HG03135 (cell line): ENCODE results near the gene FGD3.

ENCODE experiments used
- ATAC-seq: cut with Tn5 transposase; IDR thresholded peaks from one replicate; pipeline ENCODE4 v1.9.1; 2021; ENCODE audit warnings: mild to moderate bottlenecking, moderate library complexity; ENCODE audit not compliant: unreplicated experiment

The FGD3 gene

GRCh38 chr9:93051680-93052089 lies 104.4 kb downstream of the FGD3 start:
- ATAC-seq = no peak

- ATAC-seq = no peak
Measured at GRCh38 chr9:93052791-93053540, 105.6 kb downstream of the FGD3 start.

- ATAC-seq = no peak
Measured at GRCh38 chr9:93053781-93054331, 106.5 kb downstream of the FGD3 start.

GRCh38 chr9:93054758-93055704 lies 107.7 kb downstream of the FGD3 start:
- ATAC-seq = no peak

- no peak for ATAC-seq
Measured at GRCh38 chr9:93057042-93057702, 109.8 kb downstream of the FGD3 start.

GRCh38 chr9:93057703-93058354 lies 110.5 kb downstream of the FGD3 start:
- ATAC-seq = peak; percentile 8

GRCh38 chr9:93058355-93059010 lies 111.2 kb downstream of the FGD3 start, which contains the start of gene SUSD3:
SUSD3 (plus strand) TSS chr9:93058701; CDS start chr9:93058743, 42 bp downstream.
- ATAC-seq = peak; percentile 44

- peak; percentile 3 for ATAC-seq
Measured at GRCh38 chr9:93059011-93059714, 111.8 kb downstream of the FGD3 start.

GRCh38 chr9:93059715-93060578 lies 112.6 kb downstream of the FGD3 start:
- no peak for ATAC-seq

- no peak for ATAC-seq
Measured at GRCh38 chr9:93060746-93061259, 113.5 kb downstream of the FGD3 start.

GRCh38 chr9:93061260-93061751 lies 114.0 kb downstream of the FGD3 start:
- ATAC-seq = no peak

- peak; percentile 29 for ATAC-seq
Measured at GRCh38 chr9:93061791-93062763, 114.8 kb downstream of the FGD3 start.

GRCh38 chr9:93064392-93065134 lies 117.2 kb downstream of the FGD3 start:
- peak; percentile 85 for ATAC-seq

GRCh38 chr9:93065135-93065720 lies 117.9 kb downstream of the FGD3 start:
- ATAC-seq = no peak

- ATAC-seq = no peak
Measured at GRCh38 chr9:93066978-93067603, 119.8 kb downstream of the FGD3 start.
